Body of pancreas (tissue), 4 donors: ENCODE measurements around the gene BCKDHB.

Experiments used
- CTCF ChIP-seq, 7 experiments: fragments of 450-650 bp in 4 of 7; fragments of 200-600 bp in 3 of 7; sonication (generic) in 3 of 7; IDR thresholded peaks; one replicate each; pipeline ENCODE4 v1.5.1; 2016 to 2019; ENCODE audit warnings: antibody characterized with exemption in 7 of 7
- POLR2A ChIP-seq, 3 donors: fragments of 450-650 bp; IDR thresholded peaks; one replicate each; pipeline ENCODE4 v1.6.1; 2016; ENCODE audit warnings: antibody characterized with exemption in 3 of 3, mild to moderate bottlenecking in 2 of 3

- TF ChIP-seq CTCF (IDR thresholded peaks at IDR 0.05), result no peak
- no peak for TF ChIP-seq POLR2A (IDR thresholded peaks at IDR 0.05)
Measured at GRCh38 chr6:80316686-80317231, 210.3 kb downstream of the BCKDHB start.
